NCI-H1694 (cell line): Measurements from ENCODE around the gene AZI2.

ENCODE experiments used
- DNase-seq: peaks from one replicate; lab custom pipeline; 2025; lab: John Stamatoyannopoulos, UW

The AZI2 gene, protein sequence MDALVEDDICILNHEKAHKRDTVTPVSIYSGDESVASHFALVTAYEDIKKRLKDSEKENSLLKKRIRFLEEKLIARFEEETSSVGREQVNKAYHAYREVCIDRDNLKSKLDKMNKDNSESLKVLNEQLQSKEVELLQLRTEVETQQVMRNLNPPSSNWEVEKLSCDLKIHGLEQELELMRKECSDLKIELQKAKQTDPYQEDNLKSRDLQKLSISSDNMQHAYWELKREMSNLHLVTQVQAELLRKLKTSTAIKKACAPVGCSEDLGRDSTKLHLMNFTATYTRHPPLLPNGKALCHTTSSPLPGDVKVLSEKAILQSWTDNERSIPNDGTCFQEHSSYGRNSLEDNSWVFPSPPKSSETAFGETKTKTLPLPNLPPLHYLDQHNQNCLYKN

GRCh38 chr3:28348629-28349468 lies at the start of gene AZI2, which contains the start of gene ZCWPW2:
AZI2 (minus strand) TSS chr3:28348824; CDS start chr3:28340617, 8,207 bp downstream.
ZCWPW2 (plus strand) TSS chr3:28348721; CDS start chr3:28413069, 64,348 bp downstream.
- DNase-seq, result peak; percentile 34

DNA sequence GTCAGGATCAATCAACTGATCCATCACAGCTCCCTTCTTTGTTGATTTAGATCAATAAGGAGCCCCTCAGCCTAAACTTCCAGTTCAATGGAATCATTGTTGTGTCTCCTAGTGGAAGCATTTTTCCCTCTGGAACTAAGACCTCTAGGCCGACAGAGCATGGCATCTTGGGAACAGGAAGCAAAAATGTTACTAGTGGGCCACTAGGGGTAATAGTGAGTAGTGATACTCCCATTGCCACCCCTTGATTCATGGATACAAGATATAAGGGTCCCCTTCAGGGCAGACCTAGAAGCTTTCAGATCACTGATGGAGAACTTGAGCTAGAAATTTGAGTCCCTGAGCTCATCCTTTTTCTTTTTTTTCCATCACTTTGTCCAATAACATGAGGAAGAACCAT lies 40.4 kb upstream of the AZI2 start:
- no peak for DNase-seq

DNA sequence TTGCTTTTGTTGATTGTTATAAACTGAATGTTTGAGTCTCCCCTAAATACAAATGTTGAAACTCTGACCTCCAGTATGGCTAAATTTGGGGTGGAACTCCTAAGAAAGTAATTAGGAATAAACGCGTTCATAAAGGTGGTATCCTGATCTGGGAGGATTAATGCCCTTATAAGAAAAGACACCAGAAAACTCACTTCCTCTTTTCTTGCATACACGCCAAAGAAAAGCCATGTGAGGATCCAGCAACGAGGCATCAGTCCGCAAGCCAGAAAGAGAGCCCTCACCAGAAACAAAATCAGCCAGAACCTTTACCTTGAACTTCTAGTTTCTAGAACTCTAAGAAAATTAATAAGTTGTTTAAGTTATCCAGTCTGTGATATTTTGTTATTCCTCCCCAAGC lies 37.4 kb upstream of the AZI2 start:
- DNase-seq, result no peak

GRCh38 chr3:28376424-28376823 lies 27.8 kb upstream of the AZI2 start:
- no peak for DNase-seq

DNA sequence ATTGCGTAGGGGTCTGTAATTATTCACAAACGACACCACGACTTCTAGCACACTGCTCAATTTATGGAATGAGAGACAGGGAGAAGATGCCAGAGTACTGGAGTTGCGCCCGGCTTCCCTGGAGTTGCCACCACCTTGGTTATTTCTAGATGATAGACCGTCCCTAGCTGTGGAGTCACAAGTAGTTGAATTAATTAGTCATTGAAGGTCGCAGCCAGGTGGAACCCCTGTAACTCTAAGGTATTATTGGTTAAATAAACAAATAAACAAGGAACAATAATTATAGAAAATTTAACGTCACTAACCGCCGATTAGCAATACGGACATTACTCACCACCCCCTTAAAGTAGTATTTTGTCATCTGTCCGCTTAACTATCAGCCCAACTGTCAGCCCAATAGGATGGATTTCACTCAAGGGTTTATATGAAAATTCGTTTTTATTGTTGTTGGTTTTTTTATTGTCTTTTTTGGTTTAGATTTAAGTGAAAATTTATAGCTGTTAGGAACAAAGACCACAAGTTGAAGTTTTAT lies 911 bp upstream of the AZI2 start:
- DNase-seq, result no peak

GRCh38 chr3:28348265-28348628 lies 377 bp downstream of the AZI2 start:
- DNase-seq, result no peak

DNA sequence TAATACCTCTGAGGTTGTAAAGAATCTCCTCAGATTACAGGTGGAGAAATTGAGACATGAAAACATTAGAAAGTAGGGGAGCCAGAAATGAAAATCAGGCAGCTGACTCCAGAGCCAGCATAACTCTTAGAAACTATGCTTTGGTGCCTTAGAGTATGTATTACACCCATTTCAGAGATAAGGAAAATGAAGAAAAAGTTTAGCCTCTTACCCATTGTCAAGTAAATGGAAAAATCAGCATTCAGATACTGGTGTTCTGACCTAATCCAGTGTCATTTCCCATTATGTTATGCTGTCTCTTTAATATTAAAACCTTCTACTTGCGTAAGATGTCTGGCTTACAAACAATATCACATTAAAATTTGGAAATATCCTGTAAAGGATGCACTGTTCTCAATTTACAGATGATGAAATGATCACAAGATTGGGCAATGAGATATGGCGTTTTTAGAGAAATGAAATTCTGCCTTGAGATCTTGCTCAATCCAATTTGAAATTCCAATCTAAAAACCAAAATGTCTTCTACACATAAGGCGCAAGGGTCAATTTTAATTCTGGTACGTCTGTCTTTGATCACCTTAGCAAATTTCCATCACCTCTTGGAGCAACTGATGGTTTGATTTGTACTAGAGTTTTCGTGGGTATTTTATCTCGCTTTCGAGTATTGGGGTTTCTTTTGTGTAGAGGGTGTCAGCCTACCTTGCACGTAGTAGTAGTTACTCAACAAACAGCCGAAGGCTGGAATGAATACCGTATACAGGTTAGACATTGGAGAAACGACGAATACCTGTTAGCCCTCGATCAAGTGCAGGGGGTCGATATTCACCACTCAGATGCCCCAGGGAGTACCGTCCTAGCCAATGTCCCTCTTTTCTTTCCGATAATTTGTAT lies 1.0 kb downstream of the AZI2 start:
- DNase-seq, result no peak

GRCh38 chr3:28345690-28346089 lies 2.9 kb downstream of the AZI2 start:
- no peak for DNase-seq

DNA sequence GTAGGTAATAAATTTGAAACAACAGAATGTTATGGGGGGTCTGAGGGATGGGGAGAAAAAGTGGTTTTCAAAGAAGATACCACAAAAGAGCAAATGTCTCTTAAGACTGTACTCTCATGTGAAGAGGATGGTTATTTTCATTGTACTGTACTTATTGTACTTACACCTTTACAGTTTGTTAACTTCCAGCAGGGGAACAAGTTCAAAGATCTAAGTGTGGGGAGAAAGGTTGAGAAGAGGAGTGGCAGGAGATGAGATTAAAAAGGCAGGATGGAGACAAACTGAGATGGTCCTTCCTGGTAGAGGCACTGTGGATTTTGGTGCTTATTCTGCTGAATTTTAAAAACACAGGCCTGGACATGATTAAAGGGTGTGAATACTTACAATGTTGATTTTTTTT lies 5.5 kb downstream of the AZI2 start:
- DNase-seq, result no peak

GRCh38 chr3:28337230-28337629 lies 11.4 kb downstream of the AZI2 start:
- DNase-seq, result no peak

DNA sequence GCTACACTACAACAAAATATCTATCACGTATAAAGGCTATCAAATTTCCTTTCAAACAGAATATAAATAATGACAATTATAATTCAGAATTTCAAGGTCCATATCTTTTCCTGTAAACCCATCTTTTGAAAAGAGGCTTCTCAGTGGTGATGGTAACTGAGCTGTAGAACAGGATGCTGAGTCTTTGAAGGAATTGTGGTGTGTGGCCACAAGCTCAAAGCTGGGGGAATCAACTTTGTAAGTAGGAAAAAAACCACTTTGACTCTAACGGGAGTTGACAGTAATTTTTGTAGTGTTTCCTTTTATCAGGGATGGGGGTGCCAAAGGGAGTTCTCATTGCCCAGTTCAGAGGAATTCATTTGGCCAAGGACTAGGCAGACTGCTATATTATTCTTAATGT lies 13.4 kb downstream of the AZI2 start:
- DNase-seq, result no peak

GRCh38 chr3:28334552-28334951 lies 14.1 kb downstream of the AZI2 start:
- no peak for DNase-seq

DNA sequence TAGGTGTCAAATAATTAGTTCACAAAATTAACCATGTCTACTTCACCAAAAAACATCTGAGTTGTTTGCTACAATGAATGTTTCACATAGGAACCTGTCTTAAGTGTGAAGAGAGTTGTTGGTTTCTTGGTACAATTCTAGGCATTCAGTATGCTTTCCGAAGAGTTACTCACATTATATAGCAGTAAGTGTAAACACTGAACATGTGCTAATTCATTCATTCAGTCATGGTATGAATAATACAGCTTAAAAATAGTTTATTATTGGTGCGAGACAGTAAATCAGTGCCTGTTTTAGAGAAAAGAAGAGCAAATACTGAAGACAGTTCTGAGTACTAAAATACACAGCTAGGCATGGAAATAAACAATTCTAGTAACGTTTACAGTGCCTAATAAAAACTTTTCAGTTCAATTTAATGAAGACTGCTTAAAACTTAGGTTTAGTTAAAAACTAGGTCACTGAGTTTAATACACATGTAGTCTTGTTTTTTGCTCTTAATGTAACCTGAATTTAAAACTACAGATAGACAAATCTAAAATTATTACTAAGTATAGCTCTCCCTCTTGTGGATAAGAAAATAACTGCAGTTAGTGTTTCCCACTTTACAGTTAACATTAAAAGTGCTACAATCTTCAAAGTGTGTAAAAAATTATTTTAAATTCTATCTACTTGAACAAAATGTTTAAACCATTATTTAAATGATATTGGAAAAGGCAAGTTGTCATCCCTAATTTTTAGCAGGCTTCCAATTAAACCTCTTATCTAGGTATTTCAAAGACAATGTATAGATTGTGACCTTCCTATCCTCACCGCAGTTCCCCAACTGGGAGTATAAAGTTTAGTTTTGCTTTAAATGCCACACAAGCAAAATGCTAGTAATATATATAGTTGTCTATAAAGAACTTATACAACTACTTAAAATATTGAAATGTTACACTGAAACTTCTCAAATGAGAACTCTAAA lies 20.2 kb downstream of the AZI2 start:
- DNase-seq, result no peak

DNA sequence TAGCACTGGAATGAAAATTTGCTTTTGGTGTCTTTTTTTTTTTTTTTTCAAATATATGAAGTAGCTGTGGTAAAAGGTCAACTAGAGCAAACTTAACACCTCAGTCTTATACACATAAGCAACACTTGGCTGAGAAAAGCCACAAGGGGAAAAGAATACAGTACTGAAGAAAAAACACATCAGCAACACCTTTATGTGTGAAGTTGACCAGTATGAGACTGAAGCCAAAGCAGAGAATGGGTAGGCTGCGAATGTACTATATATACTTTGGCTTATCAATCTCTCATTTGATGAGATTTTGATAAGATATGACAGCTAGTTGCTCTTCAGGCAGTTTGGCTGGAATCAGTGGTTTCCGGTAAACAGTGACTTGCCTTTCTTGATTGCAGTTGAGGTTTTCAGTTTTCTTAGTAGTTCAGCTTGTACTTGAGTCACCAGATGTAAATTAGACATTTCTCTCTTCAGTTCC lies 22.1 kb downstream of the AZI2 start:
- DNase-seq, result no peak

GRCh38 chr3:28322464-28322863 lies 26.2 kb downstream of the AZI2 start:
- DNase-seq, result no peak

- no peak for DNase-seq
Measured at GRCh38 chr3:28320981-28321380, 27.6 kb downstream of the AZI2 start.

DNA sequence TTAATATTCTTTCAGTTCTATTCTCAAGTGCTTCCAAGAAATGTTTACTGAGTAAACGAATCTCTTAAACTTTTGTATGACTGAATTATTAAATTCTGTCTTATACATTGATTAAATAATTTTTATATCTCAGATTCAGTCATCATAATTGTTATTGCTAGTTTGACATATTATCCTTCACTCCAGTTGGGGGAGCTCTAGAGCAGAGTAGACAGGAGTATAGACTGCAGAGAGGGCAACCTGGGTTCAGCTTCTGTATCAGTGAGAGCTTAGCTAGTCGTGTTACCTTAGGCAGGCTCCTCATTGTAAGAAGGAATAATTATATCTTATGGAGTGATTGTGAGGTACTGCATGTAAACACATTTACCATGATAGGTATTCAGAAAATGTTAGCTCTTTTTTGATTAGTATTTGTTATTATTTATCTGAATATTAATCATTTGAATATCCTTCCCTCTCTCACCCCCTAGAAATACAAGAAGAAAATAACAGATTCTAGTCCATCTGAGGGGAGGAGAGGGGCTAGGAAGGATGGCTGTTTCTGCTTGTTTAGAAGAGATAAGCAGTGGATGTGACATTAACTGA lies 31.1 kb downstream of the AZI2 start:
- no peak for DNase-seq

DNA sequence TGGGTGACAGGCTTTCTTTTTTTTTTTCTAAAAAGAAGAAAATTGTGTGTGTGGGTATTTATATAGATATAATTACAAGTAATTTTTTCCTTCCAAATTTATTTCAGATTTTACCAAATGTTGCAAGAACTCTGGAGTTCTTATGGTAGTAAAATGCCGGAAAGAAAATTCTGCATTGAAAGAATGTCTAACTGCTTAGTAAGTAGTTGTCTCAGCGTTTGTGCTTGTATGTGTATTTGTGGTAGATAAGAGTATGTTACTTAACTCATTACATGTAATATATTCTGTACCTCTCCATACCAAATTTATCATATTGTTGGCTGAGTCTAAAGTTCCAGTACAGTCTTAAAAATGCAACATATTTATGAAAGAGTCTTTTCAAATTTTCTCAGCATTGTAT lies 32.4 kb downstream of the AZI2 start:
- DNase-seq, result no peak

GRCh38 chr3:28315711-28316110 lies 32.9 kb downstream of the AZI2 start:
- no peak for DNase-seq

DNA sequence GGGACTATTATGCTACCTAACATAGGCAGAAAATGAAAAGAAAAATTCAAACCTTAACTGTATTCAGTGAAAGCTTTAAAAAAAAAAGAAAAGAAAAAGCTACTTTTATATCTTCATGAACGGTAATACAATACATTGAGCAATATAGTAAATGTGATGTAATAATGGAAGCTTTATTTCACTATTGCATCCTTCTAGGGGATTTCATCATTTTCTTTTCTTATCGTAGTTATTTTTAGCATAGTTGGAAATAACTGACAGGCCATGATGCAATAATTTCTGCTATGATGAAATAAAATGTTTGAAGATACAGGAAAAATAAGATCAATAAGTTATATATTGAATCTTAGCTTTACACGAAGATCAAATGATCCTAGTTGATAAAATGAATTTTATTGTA lies 40.4 kb downstream of the AZI2 start:
- no peak for DNase-seq
